ENCODE results near the gene S100PBP.

Gene S100PBP

DNA sequence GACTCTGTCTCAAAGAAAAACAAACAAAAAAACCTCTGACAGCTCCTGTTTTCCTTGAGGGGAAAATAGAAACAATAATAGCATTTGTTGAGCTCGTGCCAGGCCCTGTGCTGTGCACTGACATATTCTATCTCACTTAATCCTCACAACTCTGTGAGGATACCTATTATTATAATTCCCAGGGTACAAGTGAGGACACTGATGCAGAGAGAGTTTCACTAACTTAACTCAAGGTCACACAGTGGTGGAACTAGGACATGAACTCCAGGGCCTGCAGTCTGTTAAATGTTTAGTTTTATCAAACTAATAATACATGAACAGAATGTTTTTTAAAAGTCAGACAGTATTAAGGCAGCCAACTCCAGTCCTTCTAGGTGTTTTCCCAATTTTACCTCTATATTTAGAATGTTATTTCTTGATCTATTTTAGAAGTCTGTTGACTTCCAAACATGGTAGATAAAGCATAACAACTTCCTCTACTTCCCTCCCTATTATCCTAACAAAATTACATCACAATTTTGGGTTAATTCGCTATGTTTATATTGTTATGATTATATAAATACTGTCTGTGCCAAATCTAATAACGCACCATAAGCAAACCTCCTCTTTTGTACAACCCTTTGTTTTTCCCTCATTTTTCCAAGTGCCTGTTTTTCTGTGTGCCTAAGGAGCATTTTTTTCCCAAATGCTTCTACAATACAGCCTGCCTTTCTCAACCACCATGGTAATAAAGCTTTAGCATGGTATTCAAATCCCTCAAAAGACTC lies 48.4 kb downstream of the S100PBP start:
- H3K4me3 ChIP-seq (ENCODE audit: low read length), result no peak overlapping the region
- peaks cover 6% of the 10 kb centered on the region for H3K4me1 ChIP-seq (ENCODE audit: control insufficient read depth, insufficient read depth, low read length)
- no peaks in the 10 kb centered on the region for H3K36me3 ChIP-seq (ENCODE audit: control insufficient read depth, insufficient read depth, low read length, severe bottlenecking)
- H3K9me3 ChIP-seq (ENCODE audit: control insufficient read depth, low read length), result no peaks in the 10 kb centered on the region
- H3K9ac ChIP-seq (ENCODE audit: low read length), result no peak overlapping the region
- DNase-seq (ENCODE audit: low read depth), result no peak
- H3K27me3 ChIP-seq (replicated peaks; ENCODE audit: control insufficient read depth, insufficient read depth, low read length), result peaks cover 6% of the 10 kb centered on the region

DNA sequence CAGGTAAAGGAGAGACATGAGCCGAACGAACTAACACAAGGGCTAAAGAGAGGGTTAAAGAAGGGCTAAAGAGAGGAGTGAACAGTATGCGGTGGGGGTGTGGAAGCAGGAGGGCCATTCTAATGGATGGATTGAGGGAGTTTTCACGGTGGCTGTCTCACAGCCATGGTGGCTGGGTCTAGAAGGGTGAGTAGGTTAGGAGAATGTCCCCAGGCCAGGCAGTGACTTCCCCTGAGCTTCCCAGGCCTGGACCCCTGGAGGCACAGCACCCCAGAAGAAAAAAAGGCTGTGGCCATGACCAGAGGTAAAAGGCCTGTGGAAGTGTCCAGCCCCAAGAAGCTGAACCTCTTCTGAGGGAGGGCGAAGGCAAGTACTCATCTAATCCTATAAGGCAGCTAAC lies 49.7 kb downstream of the S100PBP start:
- Histone ChIP-seq H3K27me3 (replicated peaks; ENCODE audit: control insufficient read depth, insufficient read depth, low read length) (peaks cover 6% of the 10 kb centered on the region), H3K36me3 (ENCODE audit: control insufficient read depth, insufficient read depth, low read length, severe bottlenecking) (no peaks in the 10 kb centered on the region), H3K4me3 (ENCODE audit: low read length) (no peak overlapping the region), H3K9me3 (ENCODE audit: control insufficient read depth, low read length) (no peaks in the 10 kb centered on the region), H3K9ac (ENCODE audit: low read length) (no peak overlapping the region), H3K4me1 (ENCODE audit: control insufficient read depth, insufficient read depth, low read length) (peaks cover 3% of the 10 kb centered on the region)
- DNase-seq (ENCODE audit: low read depth), result no peak

DNA sequence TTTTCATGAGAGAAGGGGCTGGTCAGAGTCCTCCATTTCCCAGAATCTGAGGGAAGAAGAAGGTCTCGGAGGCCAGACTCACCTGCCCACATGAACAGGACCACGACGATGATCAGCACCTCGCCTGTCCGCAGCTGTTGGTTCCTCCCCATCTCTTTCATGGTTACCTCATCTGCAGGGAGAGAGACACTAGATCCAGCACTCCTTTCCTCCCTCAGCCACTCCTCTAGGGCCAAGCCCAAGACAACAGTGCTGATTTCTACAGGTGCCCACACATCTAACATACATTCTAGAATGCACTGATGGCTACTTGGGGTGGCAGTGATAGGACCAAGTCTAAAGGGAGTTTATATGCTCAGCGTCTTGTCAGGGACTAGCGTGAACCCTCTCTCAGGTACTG lies 50.2 kb downstream of the S100PBP start:
- Histone ChIP-seq H3K36me3 (ENCODE audit: control insufficient read depth, insufficient read depth, low read length, severe bottlenecking) (no peaks in the 10 kb centered on the region), H3K4me3 (ENCODE audit: low read length) (no peak overlapping the region), H3K9ac (ENCODE audit: low read length) (no peak overlapping the region), H3K4me1 (ENCODE audit: control insufficient read depth, insufficient read depth, low read length) (peaks cover 3% of the 10 kb centered on the region), H3K27me3 (replicated peaks; ENCODE audit: control insufficient read depth, insufficient read depth, low read length) (peaks cover 6% of the 10 kb centered on the region), H3K9me3 (ENCODE audit: control insufficient read depth, low read length) (no peaks in the 10 kb centered on the region)
- DNase-seq (ENCODE audit: low read depth), result no peak

DNA sequence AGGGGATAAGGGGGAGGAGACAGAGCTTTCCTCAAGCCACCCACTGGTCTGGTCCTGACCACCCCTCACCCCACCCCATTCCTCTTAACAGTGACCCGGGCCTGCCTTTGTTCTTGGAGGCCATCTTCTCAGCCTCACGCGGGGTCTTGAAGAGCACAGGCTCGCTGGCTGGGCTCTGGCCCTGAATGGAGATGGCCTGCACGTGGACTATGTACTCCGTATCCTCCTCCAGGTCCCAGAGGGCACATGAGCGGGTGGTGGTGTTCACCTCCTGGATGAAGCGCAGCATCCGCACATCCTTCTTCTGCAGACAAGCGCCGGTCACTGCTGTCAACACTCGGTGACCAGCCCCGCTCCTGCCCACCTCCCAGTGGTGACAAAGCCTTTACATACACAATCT lies 50.6 kb downstream of the S100PBP start:
- H3K9me3 ChIP-seq (ENCODE audit: control insufficient read depth, low read length), result no peaks in the 10 kb centered on the region
- peaks cover 6% of the 10 kb centered on the region for H3K27me3 ChIP-seq (replicated peaks; ENCODE audit: control insufficient read depth, insufficient read depth, low read length)
- H3K4me1 ChIP-seq (ENCODE audit: control insufficient read depth, insufficient read depth, low read length), result peaks cover 3% of the 10 kb centered on the region
- H3K9ac ChIP-seq (ENCODE audit: low read length), result no peak overlapping the region
- no peak overlapping the region for H3K4me3 ChIP-seq (ENCODE audit: low read length)
- no peaks in the 10 kb centered on the region for H3K36me3 ChIP-seq (ENCODE audit: control insufficient read depth, insufficient read depth, low read length, severe bottlenecking)
- DNase-seq (ENCODE audit: low read depth), result no peak

DNA sequence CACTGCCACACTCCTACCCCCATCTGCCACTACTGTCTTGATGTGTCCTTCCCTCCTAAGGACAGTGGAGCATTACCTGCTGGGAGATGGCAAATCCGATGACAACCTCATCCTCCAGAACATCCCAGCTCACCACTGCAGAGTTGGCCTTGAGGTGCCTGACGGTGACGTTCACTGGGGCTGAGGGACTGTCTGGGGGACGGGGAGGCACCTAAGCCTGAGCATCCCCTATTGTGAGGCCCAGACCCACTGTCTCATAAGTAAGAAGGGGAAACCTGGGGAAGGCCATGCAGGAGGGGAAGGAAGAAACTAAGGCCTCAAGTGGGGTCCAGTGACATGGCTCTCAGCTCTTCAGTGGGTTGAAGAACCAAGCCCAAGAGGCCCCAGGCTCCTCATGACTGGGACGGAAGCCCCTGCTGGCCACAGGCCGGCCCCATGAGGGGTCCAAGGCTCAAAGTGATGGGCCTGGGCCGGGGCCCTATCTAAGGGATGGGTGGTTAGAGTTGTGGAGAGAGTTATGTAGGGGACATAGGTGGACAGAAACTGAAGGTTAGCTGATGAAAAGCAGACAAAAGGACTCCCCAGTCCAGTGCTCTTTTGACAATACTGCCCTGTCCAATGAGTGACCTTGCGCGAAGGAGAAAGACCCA lies 51.5 kb downstream of the S100PBP start:
- DNase-seq (ENCODE audit: low read depth), result no peak
- Histone ChIP-seq H3K9me3 (ENCODE audit: control insufficient read depth, low read length) (no peaks in the 10 kb centered on the region), H3K9ac (ENCODE audit: low read length) (no peak overlapping the region), H3K36me3 (ENCODE audit: control insufficient read depth, insufficient read depth, low read length, severe bottlenecking) (no peaks in the 10 kb centered on the region), H3K4me3 (ENCODE audit: low read length) (no peak overlapping the region), H3K27me3 (replicated peaks; ENCODE audit: control insufficient read depth, insufficient read depth, low read length) (peaks cover 6% of the 10 kb centered on the region), H3K4me1 (ENCODE audit: control insufficient read depth, insufficient read depth, low read length) (peaks cover 3% of the 10 kb centered on the region)

DNA sequence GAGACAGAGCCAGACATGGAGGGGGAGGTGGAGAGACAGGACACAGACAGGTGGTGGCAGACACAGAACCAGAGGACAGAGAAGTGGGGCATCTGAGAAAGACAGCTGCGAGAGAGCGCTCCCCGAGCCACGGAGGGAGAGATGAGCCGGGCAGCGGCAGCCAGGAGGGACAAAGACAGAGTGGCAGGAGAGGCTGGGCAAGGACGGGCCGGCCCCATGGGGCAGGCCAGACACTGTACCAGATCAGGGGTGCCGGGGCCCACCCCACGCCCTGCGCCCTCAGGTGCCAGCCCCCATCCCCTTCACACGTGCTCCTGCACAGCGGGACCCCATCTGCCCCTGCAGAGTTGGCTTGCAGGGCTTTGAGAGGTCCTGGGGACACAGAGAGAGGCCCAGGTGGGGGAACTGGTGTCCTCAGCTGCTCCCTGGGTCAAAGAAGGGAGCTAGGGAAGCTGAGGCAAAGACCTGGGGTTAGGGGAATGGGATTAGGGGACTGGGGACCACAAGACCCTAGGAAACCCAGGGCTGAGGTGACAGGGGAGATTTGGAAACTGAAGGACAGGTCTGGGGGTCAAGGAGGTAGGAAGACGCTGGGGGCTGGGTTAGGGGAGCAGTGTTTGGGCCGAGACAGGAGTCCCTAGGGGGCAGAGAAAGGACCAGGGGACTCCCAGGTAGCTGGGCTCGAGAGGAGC lies 52.6 kb downstream of the S100PBP start:
- Histone ChIP-seq H3K9me3 (ENCODE audit: control insufficient read depth, low read length) (no peaks in the 10 kb centered on the region), H3K4me3 (ENCODE audit: low read length) (no peak overlapping the region), H3K9ac (ENCODE audit: low read length) (no peak overlapping the region), H3K36me3 (ENCODE audit: control insufficient read depth, insufficient read depth, low read length, severe bottlenecking) (no peaks in the 10 kb centered on the region), H3K4me1 (ENCODE audit: control insufficient read depth, insufficient read depth, low read length) (peaks cover 3% of the 10 kb centered on the region), H3K27me3 (replicated peaks; ENCODE audit: control insufficient read depth, insufficient read depth, low read length) (peaks cover 6% of the 10 kb centered on the region)
- no peak for DNase-seq (ENCODE audit: low read depth)

DNA sequence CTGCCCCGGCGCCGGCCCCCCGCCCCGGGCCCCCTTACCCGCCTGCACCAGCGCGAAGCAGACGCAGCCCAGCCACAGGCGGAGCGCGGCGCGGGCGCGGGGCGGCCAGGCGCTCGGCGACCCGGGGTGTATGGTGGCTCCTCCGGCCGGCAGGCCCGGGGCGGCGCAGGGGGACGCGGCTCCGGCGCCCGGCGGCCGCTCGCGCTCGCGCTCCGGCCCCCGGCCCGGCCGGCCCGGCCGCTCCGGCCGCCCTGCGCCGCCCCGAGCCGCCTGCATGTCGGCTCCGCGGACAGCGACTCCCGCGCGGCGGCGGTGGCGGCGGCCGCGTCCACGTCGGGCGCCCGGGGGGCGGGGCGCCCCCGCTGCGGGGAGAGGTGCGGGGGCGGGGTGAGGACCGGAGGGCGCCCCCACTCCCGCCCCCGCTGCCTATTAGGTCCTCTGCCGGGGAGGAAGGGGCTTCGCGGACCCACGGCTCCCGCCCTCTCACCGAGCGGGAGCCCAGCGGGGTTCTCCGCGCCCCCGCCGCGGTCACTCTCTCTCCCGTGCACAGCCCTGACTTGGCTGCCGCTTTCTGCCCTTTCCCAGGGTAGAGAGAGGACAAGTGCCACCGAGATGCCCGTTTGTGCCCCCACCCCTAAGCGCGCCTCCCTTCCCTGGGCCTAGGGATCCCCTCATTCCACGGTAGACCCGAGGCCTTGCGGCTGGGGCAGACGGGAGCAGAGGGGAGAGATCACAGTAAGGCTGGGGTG lies 53.3 kb downstream of the S100PBP start, which contains the start of gene FNDC5:
Gene FNDC5 (minus strand): TSS at position 298 of the 749 bp plus-strand sequence.
- Histone ChIP-seq H3K9ac (ENCODE audit: low read length) (peak within 1 kb of the TSS; percentile 28), H3K4me3 (ENCODE audit: low read length) (peak within 1 kb of the TSS; percentile 69), H3K4me1 (ENCODE audit: control insufficient read depth, insufficient read depth, low read length) (peaks cover 3% of the 10 kb centered on the region), H3K27me3 (replicated peaks; ENCODE audit: control insufficient read depth, insufficient read depth, low read length) (peaks cover 8% of the 10 kb centered on the region), H3K36me3 (ENCODE audit: control insufficient read depth, insufficient read depth, low read length, severe bottlenecking) (no peaks in the 10 kb centered on the region), H3K9me3 (ENCODE audit: control insufficient read depth, low read length) (no peaks in the 10 kb centered on the region)
- DNase-seq (ENCODE audit: low read depth), result peak; percentile 65

DNA sequence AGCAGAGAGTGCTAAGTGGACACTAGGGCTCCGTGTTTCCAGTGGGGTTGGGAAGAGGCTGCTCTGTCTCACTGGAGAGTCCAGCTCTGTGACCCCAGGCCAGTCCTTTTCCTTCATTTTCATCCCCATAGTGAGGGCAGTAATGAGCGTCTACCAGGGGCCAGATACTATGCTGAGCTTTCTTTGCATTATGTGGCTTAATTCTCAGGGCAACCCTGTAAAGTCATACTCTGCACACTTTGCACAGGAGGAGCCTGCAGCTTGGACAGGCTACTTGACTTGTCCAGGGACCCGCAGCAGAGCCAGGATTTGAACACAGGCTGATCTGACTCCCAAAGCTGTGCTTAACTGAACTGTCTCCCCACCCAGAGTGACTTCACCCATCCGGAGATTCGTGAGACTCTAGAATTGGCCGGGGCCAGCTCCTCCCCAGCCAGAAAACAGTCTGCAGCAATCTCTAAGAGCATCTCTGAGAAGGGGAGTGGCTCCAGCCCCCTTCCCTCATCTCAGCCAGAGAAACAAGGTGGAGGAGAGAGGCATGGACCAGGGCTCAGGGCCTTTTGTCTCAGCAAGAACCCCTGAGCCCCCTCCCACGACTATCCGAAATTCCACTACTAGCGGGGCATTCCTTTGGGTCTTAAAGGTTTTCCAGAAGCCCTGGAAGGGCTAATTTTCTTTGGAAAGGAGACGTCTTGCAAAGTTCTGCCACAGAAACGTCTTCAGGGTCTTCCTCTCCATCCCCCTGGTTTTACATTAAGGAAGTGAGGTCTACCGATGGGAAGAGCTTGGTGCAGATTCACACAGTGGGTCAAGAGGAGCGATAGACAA lies 54.1 kb downstream of the S100PBP start:
- Histone ChIP-seq H3K36me3 (ENCODE audit: control insufficient read depth, insufficient read depth, low read length, severe bottlenecking) (no peaks in the 10 kb centered on the region), H3K27me3 (replicated peaks; ENCODE audit: control insufficient read depth, insufficient read depth, low read length) (peaks cover 8% of the 10 kb centered on the region), H3K4me3 (ENCODE audit: low read length) (peak overlapping the region; percentile 69), H3K4me1 (ENCODE audit: control insufficient read depth, insufficient read depth, low read length) (peaks cover 3% of the 10 kb centered on the region), H3K9ac (ENCODE audit: low read length) (peak overlapping the region; percentile 28), H3K9me3 (ENCODE audit: control insufficient read depth, low read length) (no peaks in the 10 kb centered on the region)
- DNase-seq (ENCODE audit: low read depth), result no peak

DNA sequence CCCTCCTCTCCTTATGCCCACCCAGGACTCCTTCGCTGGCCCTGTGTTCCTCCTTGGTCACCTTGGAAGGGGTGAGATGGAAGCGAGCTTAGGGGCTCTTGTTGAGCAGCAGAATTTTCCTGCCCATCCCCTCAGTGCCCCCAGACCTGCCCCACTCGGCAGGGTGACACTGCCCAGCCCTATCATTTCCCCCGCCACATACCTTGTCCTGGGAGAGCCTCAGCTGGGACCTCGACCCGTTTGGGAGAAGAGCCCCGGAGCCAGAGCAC lies 54.7 kb downstream of the S100PBP start:
- H3K4me3 ChIP-seq (ENCODE audit: low read length), result no peak overlapping the region
- no peak for DNase-seq (ENCODE audit: low read depth)
- H3K9ac ChIP-seq (ENCODE audit: low read length), result no peak overlapping the region
- H3K36me3 ChIP-seq (ENCODE audit: control insufficient read depth, insufficient read depth, low read length, severe bottlenecking), result no peaks in the 10 kb centered on the region
- H3K9me3 ChIP-seq (ENCODE audit: control insufficient read depth, low read length), result no peaks in the 10 kb centered on the region
- peaks cover 3% of the 10 kb centered on the region for H3K4me1 ChIP-seq (ENCODE audit: control insufficient read depth, insufficient read depth, low read length)
- H3K27me3 ChIP-seq (replicated peaks; ENCODE audit: control insufficient read depth, insufficient read depth, low read length), result peaks cover 8% of the 10 kb centered on the region

DNA sequence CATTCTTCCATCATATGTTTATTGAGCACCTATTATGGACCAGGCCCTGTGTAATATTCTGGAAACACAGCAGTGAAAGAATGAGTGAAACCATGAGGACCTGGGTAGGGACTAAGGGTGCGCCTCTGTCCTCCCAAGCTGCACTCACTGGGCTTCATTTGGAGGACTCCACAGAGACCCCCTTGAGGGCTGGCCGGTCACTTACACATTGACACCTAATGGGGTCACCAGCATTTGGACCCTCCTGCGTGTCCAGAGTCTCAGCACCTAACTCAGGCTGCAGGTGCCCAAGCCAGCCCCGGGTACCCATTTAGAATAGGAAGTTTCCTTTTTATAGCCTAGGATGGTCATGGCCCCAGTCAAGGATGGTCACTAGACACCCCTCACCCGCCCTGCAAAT lies 56.0 kb downstream of the S100PBP start:
- DNase-seq (ENCODE audit: low read depth), result no peak
- H3K9ac ChIP-seq (ENCODE audit: low read length), result no peak overlapping the region
- H3K36me3 ChIP-seq (ENCODE audit: control insufficient read depth, insufficient read depth, low read length, severe bottlenecking), result no peaks in the 10 kb centered on the region
- H3K4me1 ChIP-seq (ENCODE audit: control insufficient read depth, insufficient read depth, low read length), result peaks cover 3% of the 10 kb centered on the region
- H3K27me3 ChIP-seq (replicated peaks; ENCODE audit: control insufficient read depth, insufficient read depth, low read length), result peaks cover 16% of the 10 kb centered on the region
- no peak overlapping the region for H3K4me3 ChIP-seq (ENCODE audit: low read length)
- no peaks in the 10 kb centered on the region for H3K9me3 ChIP-seq (ENCODE audit: control insufficient read depth, low read length)

All from adipocyte (in vitro differentiated cells).